Esophagus muscularis mucosa (tissue), 3 donors: Measurements from ENCODE around the gene C4B.

Experiments used
- CTCF ChIP-seq, 3 experiments: fragments of 200-600 bp in 2 of 3; fragments of 450-650 bp in 1 of 3; sonication (generic) in 2 of 3; IDR thresholded peaks; one replicate each; pipeline ENCODE4 v1.5.1; 2017 to 2019; ENCODE audit warnings: antibody characterized with exemption in 3 of 3, mild to moderate bottlenecking in 2 of 3, moderate library complexity in 1 of 3
- POLR2A ChIP-seq: fragments of 450-650 bp; IDR thresholded peaks from one replicate; pipeline ENCODE4 v1.6.1; 2017; ENCODE audit warnings: antibody characterized with exemption, moderate library complexity, mild to moderate bottlenecking, low read depth
- POLR2AphosphoS5 ChIP-seq, 2 donors: sonication (generic); formaldehyde crosslinking; IDR thresholded peaks; one replicate each; pipeline ENCODE4 v1.6.1; 2017; ENCODE audit warnings: antibody characterized with exemption in 2 of 2

GRCh38 chr6:31968326-31968725, 46.3 kb upstream of the C4B start:
- no peak for TF ChIP-seq CTCF (IDR thresholded peaks at IDR 0.05)
- no peak for TF ChIP-seq POLR2A
- no peak for TF ChIP-seq POLR2AphosphoS5 (IDR thresholded peaks at IDR 0.05)
